GM23248 (cell line): ENCODE results near the gene COL21A1.

Experiments
- EZH2 ChIP-seq: fragments of 200-600 bp; sonication (generic); IDR thresholded peaks from 2 replicates; pipeline ENCODE4 v1.6.1; 2018; ENCODE audit warnings: antibody characterized with exemption, mild to moderate bottlenecking; ENCODE audit not compliant: insufficient read depth, poor library complexity, severe bottlenecking
- EZH2phosphoT487 ChIP-seq: fragments of 200-600 bp; sonication (generic); IDR thresholded peaks from 2 replicates; pipeline ENCODE4 v1.6.1; 2018; ENCODE audit warnings: antibody characterized with exemption, moderate library complexity, mild to moderate bottlenecking, low read depth; ENCODE audit not compliant: insufficient read depth

DNA sequence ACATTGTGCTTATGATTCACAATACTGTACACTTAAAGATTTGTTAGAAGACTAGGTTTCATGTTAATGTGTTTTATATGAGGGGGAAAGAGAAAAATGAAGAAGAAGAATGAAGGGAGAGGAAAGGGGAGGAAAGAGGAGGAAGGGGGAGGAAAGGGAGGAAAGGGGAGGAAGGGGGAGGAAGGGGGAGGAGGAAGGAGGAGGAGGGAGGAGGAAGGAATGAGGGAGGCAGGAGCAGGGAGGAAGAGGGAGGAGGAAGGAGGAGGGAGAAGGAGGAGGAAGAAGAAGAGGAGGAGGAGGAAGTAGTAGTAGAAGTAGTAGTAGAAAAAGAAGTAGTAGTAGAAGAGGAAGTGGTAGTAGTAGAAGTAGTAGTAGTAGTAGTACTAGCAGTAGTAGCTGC, 70.6 kb downstream of the COL21A1 start:
- TF ChIP-seq EZH2 (no peak), EZH2phosphoT487 (no peak)
